ENCODE data around the gene PHACTR4. TPM values are rescaled to one million over a fixed set of nuclear protein-coding genes. Genes with fewer than 3 reads are reported as not detected.
A peak's percentile ranks its signal among the peaks of the same experiment; 100 is the strongest.
"Not testable (repeated sequence)": the region's sequence is repeated elsewhere in the genome, so short reads cannot be mapped to it uniquely, and the experiment has no call there.

PHACTR4 gene
- total RNA-seq, 1 donor from 2014 or later: 33.0 TPM

- no peak overlapping the region for H3K27ac ChIP-seq
- peaks cover 0 to 4% of the 10 kb centered on the region in 2 donors for H3K4me1 ChIP-seq
- H3K36me3 ChIP-seq: no peaks in the 10 kb centered on the region
- H3K4me3 ChIP-seq: no peak overlapping the region
- no peak for DNase-seq (ENCODE audit: low spot score in 2 of 2)
- H3K9me3 ChIP-seq: no peaks in the 10 kb centered on the region
- TF ChIP-seq CTCF (IDR thresholded peaks at IDR 0.05): no peak
- intact Hi-C loops (cut with DNase I): loop anchor here (5.0 kb wide), 1 partner anchor 38 kb away; the partner anchor contains the start of gene MED18
- H3K27me3 ChIP-seq: no peaks in the 10 kb centered on the region
Measured at GRCh38 chr1:28364888-28365287, 4.7 kb upstream of the PHACTR4 start.

- no peaks in the 10 kb centered on the region for H3K27me3 ChIP-seq
- H3K4me3 ChIP-seq: no peak overlapping the region
- H3K36me3 ChIP-seq: no peaks in the 10 kb centered on the region
- intact Hi-C loops (cut with DNase I): loop anchor here (5.0 kb wide), 1 partner anchor 39 kb away; the partner anchor contains the start of gene MED18
- H3K9me3 ChIP-seq: no peaks in the 10 kb centered on the region
- no peak for TF ChIP-seq CTCF (IDR thresholded peaks at IDR 0.05)
- peaks cover 4 to 8% of the 10 kb centered on the region in 2 donors for H3K4me1 ChIP-seq
- H3K27ac ChIP-seq: no peak overlapping the region
- DNase-seq (ENCODE audit: low spot score in 2 of 2): no peak
Measured at GRCh38 chr1:28365864-28366263, 3.7 kb upstream of the PHACTR4 start.

GRCh38 chr1:28368608-28369007 is 932 bp upstream of the PHACTR4 start:
- H3K4me3 ChIP-seq; H3K27ac ChIP-seq; H3K9me3 ChIP-seq; H3K27me3 ChIP-seq; DNase-seq (ENCODE audit: low spot score in 2 of 2); H3K36me3 ChIP-seq: not testable (repeated sequence)
- peaks cover 8 to 17% of the 10 kb centered on the region in 2 donors for H3K4me1 ChIP-seq
- intact Hi-C loops (cut with DNase I): loop anchor here (1.0 to 5.0 kb wide), 3 partner anchors 41 to 136 kb away; partner anchors contain the start of gene MED18

- intact Hi-C loops (cut with DNase I): loop anchor here (5.0 kb wide), 1 partner anchor 67 kb away; no protein-coding TSS in a partner anchor
- Histone ChIP-seq H3K27me3 (no peaks in the 10 kb centered on the region), H3K4me3 (peak overlapping the region; percentile 86 to 89), H3K4me1 (peaks cover 8 to 17% of the 10 kb centered on the region in 2 donors), H3K36me3 (no peaks in the 10 kb centered on the region), H3K27ac (peak overlapping the region; percentile 92 to 94), H3K9me3 (no peaks in the 10 kb centered on the region)
- TF ChIP-seq CTCF (IDR thresholded peaks at IDR 0.05): peak in 2 of 3 experiments; percentile 18 to 22
- DNase-seq (ENCODE audit: low spot score in 2 of 2): peak in 1 of 2 donors; percentile 63
Measured at GRCh38 chr1:28370239-28371009, 884 bp downstream of the PHACTR4 start.

DNA sequence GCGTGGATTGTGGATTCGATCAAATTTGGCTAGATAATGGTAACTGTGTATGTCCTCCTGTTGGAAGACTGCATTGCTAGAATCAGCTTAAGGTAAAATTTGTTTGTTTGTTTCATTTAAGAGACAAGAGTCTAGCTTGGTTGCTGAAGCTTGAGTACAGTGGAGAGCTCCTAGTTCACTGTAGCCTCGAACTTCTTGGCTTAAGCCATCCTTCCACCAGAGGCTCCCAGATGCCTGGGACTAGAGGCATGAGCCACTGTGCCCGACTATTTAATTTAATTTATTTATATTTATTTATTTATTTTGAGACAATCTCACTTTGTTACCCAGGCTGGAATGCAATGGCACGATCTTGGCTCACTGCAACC is 1.5 kb downstream of the PHACTR4 start:
- H3K27me3 ChIP-seq: no peaks in the 10 kb centered on the region
- peak overlapping the region in 1 of 2 donors; percentile 94 for H3K27ac ChIP-seq
- H3K4me1 ChIP-seq: peaks cover 8 to 17% of the 10 kb centered on the region in 2 donors
- no peak for DNase-seq (ENCODE audit: low spot score in 2 of 2)
- H3K36me3 ChIP-seq: no peaks in the 10 kb centered on the region
- no peaks in the 10 kb centered on the region for H3K9me3 ChIP-seq
- TF ChIP-seq CTCF (IDR thresholded peaks at IDR 0.05): no peak
- peak overlapping the region in 1 of 2 donors; percentile 86 for H3K4me3 ChIP-seq
- intact Hi-C loops (cut with DNase I): loop anchor here (5.0 kb wide), 1 partner anchor 66 kb away; no protein-coding TSS in a partner anchor

DNA sequence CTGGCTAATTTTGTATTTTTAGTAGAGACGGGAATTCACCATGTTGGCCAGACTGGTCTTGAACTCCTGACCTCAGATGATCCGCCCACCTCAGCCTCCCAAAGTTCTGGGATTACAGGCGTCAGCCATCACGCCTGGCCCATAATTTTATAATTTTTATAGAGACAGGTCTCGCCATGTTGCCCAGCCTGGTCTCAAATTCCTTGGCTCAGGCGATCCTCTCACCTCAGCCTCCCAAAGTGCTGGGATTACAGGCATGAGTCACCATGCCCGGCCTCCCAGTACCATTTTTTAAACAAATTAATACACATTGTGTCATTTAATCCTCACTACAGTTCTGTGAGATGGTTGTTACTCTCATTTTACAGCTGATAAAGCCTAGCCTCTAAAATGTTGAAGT is 3.9 kb downstream of the PHACTR4 start:
- H3K9me3 ChIP-seq; DNase-seq (ENCODE audit: low spot score in 2 of 2); H3K27me3 ChIP-seq; H3K36me3 ChIP-seq; H3K4me3 ChIP-seq: not testable (repeated sequence)
- intact Hi-C loops (cut with DNase I): loop anchor here (5.0 kb wide), 1 partner anchor 64 kb away; no protein-coding TSS in a partner anchor
- peak overlapping the region; percentile 13 to 38 for H3K27ac ChIP-seq
- peaks cover 8 to 17% of the 10 kb centered on the region in 2 donors for H3K4me1 ChIP-seq
